ENCODE results near the gene RUFY2.

DNA sequence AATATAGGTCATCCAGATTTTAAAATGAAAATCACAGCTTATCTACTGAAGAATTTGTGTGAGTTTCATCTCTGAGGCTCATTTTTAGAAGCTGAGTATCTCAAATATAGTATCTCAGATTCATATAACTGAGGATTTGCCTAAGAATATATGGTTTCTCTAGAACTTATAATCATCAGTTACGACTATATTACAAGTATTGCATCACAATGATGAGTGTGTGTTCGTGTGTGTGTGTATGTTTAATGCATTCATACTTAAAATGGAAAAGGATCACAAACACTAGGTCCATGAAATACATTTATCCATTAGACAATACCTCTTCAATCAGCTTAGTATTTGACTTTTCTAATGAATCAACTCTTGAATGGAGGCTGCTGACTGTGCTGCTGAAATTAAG, 21.3 kb downstream of the RUFY2 start:
- TF ChIP-seq SUZ12 (IDR thresholded peaks at IDR 0.05; ENCODE audit: extremely low read depth, insufficient read depth, insufficient read length): no peak
- no peak for TF ChIP-seq ZNF274 (IDR thresholded peaks at IDR 0.05; ENCODE audit: low read depth, low read length)
- TF ChIP-seq YY1 (IDR thresholded peaks at IDR 0.05; ENCODE audit: insufficient read depth, insufficient read length): no peak

All from NT2/D1 (cell line).